Activated T-helper 1 cell treated with anti-CD3 and anti-CD28 coated beads, Interleukin-2, amount 50 U/mL, for 16 hours (primary cell): ENCODE results near the gene FMO2.

ENCODE experiments used
- DNase-seq, 2 donors: peaks; one replicate each; pipeline ENCODE4 v3.0.0-alpha.2; 2020; ENCODE audit warnings: low read depth in 1 of 2, low spot score in 1 of 2

The FMO2 gene

DNA sequence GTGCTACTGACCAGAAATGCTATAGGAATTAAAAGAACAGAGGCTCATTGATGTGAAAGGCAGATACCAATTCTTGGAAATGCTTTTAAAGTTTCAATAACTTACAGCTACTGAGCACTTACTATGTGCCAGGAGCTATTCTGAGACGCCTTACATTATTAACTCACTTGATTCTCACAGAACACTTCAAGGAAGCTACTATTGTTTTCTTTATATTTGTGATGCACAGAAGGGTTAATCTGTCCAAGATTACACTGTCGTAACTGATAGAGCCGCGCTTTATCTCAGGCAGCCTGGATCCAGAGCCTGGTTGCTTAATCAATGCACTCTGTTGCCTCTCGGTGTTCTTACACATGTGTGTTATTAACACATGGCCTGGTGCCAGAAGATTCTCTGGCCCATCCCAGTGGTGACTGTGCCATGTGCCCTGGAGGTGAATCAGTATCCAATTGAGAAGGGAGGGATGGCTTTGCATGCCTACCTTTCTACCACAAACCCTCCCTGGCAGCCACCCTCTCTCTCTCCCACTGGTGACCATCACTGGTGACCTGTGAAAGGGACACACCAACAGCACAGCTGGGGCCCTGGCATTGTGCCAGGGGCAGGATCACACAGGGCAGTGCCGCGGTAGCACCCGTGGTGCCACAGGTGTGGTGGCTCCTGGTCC is 72.0 kb downstream of the FMO2 start:
- no peak for DNase-seq

DNA sequence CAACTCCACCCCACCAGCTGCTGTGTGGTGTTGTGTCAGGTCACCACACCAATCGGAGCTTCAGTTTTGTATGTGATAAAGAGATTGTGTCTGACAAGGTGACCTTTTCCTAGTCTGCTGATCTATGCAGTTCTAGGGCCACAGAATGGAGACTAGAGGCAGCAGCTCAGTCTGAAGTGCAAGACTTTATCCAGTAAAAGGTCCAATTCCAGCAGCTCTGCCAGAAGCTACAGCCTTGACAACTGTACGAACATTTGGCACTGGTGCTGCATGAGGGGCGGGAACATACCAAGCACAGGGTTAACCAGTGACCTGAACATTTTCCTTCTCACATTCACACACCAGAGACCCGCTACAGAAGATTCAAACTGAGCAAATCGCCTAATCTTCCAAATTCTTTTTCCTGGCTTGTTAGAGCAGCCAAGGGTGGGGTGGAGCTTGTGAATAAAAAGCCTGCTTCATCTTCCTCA is 72.5 kb downstream of the FMO2 start:
- no peak for DNase-seq

DNA sequence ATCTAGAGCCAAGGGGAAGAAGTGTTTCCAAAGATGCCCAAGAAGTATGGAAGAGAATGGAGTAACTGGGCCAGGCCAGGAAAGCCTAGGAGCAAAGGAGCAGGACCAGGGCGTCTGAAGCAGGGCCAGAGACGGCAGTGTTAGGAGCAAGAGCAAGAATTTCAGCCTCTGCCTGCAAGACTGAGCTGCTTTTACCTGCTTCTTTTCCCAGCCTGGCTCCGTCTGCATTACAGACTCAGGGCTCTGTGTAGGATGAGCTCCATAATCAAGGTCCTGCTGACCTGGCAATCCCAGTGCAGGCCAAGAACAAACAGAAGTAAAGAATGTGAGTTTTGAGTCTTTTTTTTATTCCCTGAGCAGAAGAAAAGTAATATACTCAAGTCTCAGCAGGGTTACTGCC is 73.3 kb downstream of the FMO2 start:
- no peak for DNase-seq

DNA sequence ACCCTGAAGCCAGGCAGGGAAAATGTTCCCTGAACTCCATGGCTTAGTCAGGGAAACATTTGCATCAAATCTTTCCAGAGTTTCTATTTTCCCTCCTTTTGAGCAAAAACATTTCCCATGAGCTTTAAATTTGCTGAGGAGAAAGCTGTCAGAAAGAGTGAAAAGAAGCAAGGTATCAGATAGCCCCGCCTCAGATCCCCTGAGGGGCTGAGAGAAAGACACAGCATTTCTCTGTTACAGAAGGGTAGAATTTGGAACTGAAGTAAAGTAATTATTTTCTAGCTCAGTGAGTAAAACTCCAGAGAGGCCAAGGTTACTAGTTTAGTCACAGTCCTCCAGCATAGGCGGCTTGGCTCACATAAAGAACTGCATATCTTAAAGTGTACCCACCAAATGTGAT is 73.8 kb downstream of the FMO2 start:
- DNase-seq, result no peak
